Cardiac muscle cell (in vitro differentiated cells and primary cell): ENCODE measurements around the gene RNF128. TPM values are rescaled to one million over a fixed set of nuclear protein-coding genes. Genes with fewer than 3 reads are reported as not detected.

Experiments used
- DNase-seq, 2 donors: peaks; one replicate each; pipeline versions ENCODE4 v3.0.0 to v3.0.0-alpha.2; 2010 to 2017; ENCODE audit warnings: low read depth in 1 of 2, low spot score in 1 of 2
- H3K27ac ChIP-seq: fragments of 200-600 bp; sonication (generic); 2 replicates; pipeline ENCODE4 v1.5.1; 2016
- H3K27me3 ChIP-seq: fragments of 200-600 bp; sonication (generic); 2 replicates; pipeline ENCODE4 v1.6.0; 2016; ENCODE audit warnings: control low read depth
- H3K36me3 ChIP-seq: fragments of 200-600 bp; sonication (generic); 2 replicates; pipeline ENCODE4 v1.5.1; 2016; ENCODE audit warnings: control low read depth
- H3K4me1 ChIP-seq: fragments of 200-600 bp; sonication (generic); 2 replicates; pipeline ENCODE4 v1.8.1; 2017; ENCODE audit warnings: low read depth, mild to moderate bottlenecking, mixed run types
- H3K4me3 ChIP-seq: fragments of 200-600 bp; sonication (generic); 2 replicates; pipeline ENCODE4 v1.5.1; 2016; ENCODE audit warnings: mild to moderate bottlenecking
- H3K9me3 ChIP-seq: fragments of 200-600 bp; sonication (generic); 2 replicates; pipeline ENCODE4 v1.5.1; 2017; ENCODE audit warnings: low read depth, mild to moderate bottlenecking, control low read depth
- CTCF ChIP-seq: IDR thresholded peaks from 2 replicates; pipeline ENCODE4 v1.5.1; 2012; ENCODE audit warnings: low read depth, mild to moderate bottlenecking, low read length
- polyA plus RNA-seq: library from polyadenylated mRNA; unstranded; fragments of >200 nt; fragmentation: Nextera tagmentation; extraction: Ambion mirVana; gene quantifications from 2 replicates; pipeline ENCODE4 v1.2.1, GENCODE V29; 2016
- total RNA-seq: library from RNA; depleted of rRNA; stranded (reverse); fragments of >200 nt; gene quantifications from 2 replicates; pipeline ENCODE4 v1.2.3, GENCODE V29; 2016

RNF128 gene
- total RNA-seq (0.18 and 0.21 TPM in 2 replicates), polyA plus RNA-seq (0.72 TPM in 1 of 2 replicates, not detected in the other)

GRCh38 chrX:106726485-106727437, at the start of gene RNF128:
Gene RNF128, plus strand, starts transcription at chrX:106726701. Its CDS starts 213 bp downstream, at chrX:106726914.
- H3K27ac ChIP-seq = no peak within 1 kb of the TSS
- TF ChIP-seq CTCF = no peak
- peaks cover 80% of the 10 kb centered on the region for H3K27me3 ChIP-seq
- peak within 1 kb of the TSS; percentile 37 for H3K4me3 ChIP-seq
- H3K36me3 ChIP-seq = no peaks in the 10 kb centered on the region
- no peaks in the 10 kb centered on the region for H3K9me3 ChIP-seq
- peak; percentile 25 to 71 for DNase-seq
- no peaks in the 10 kb centered on the region for H3K4me1 ChIP-seq

- no peak for DNase-seq
- H3K9me3 ChIP-seq = no peaks in the 10 kb centered on the region
- no peak overlapping the region for H3K27ac ChIP-seq
- H3K27me3 ChIP-seq = no peaks in the 10 kb centered on the region
- no peak overlapping the region for H3K4me3 ChIP-seq
- H3K4me1 ChIP-seq = no peaks in the 10 kb centered on the region
- H3K36me3 ChIP-seq = no peaks in the 10 kb centered on the region
- no peak for TF ChIP-seq CTCF
Observed at GRCh38 chrX:106680716-106681115, 45.8 kb upstream of the RNF128 start.

- H3K27ac ChIP-seq = no peak overlapping the region
- H3K4me1 ChIP-seq = no peaks in the 10 kb centered on the region
- no peaks in the 10 kb centered on the region for H3K9me3 ChIP-seq
- no peak overlapping the region for H3K4me3 ChIP-seq
- DNase-seq = no peak
- no peak for TF ChIP-seq CTCF
- no peaks in the 10 kb centered on the region for H3K27me3 ChIP-seq
- H3K36me3 ChIP-seq = no peaks in the 10 kb centered on the region
Observed at GRCh38 chrX:106684207-106684606, 42.3 kb upstream of the RNF128 start.

GRCh38 chrX:106692425-106693065, 34.0 kb upstream of the RNF128 start:
- Histone ChIP-seq H3K27me3 (no peaks in the 10 kb centered on the region), H3K9me3 (no peaks in the 10 kb centered on the region), H3K36me3 (no peaks in the 10 kb centered on the region), H3K4me1 (no peaks in the 10 kb centered on the region), H3K4me3 (no peak overlapping the region), H3K27ac (no peak overlapping the region)
- no peak for DNase-seq
- TF ChIP-seq CTCF = no peak

GRCh38 chrX:106696502-106696901, 30.0 kb upstream of the RNF128 start:
- no peaks in the 10 kb centered on the region for H3K36me3 ChIP-seq
- TF ChIP-seq CTCF = no peak
- H3K4me3 ChIP-seq = no peak overlapping the region
- no peaks in the 10 kb centered on the region for H3K27me3 ChIP-seq
- H3K4me1 ChIP-seq = no peaks in the 10 kb centered on the region
- no peak overlapping the region for H3K27ac ChIP-seq
- DNase-seq = no peak
- H3K9me3 ChIP-seq = no peaks in the 10 kb centered on the region
